GM10248 (cell line): ENCODE results near the gene PRSS33.

ENCODE experiments used
- CTCF ChIA-PET: fragments of 300-600 bp; sonication (Branson Sonifier 250); formaldehyde crosslinking; extraction: SDS; loops from one replicate; lab custom pipeline; 2021; ENCODE audit warnings: antibody characterized with exemption; lab: Yijun Ruan, JAX
- POLR2A ChIA-PET: fragments of 350-650 bp; sonication (Branson Sonifier 250); formaldehyde crosslinking; extraction: SDS; loops from one replicate; lab custom pipeline; 2020; ENCODE audit warnings: antibody characterized with exemption; lab: Yijun Ruan, JAX
- DNase-seq: peaks from one replicate; pipeline ENCODE4 v3.0.0; 2012; ENCODE audit errors: extremely low spot score
- TF ChIP-seq, protein P1 (sequence below): IDR thresholded peaks from 2 replicates; pipeline ENCODE4 v1.5.1; 2012; ENCODE audit warnings: mild to moderate bottlenecking, low read depth; ENCODE audit errors: extremely low read depth, missing control alignments, control extremely low read depth

PRSS33 gene

DNA sequence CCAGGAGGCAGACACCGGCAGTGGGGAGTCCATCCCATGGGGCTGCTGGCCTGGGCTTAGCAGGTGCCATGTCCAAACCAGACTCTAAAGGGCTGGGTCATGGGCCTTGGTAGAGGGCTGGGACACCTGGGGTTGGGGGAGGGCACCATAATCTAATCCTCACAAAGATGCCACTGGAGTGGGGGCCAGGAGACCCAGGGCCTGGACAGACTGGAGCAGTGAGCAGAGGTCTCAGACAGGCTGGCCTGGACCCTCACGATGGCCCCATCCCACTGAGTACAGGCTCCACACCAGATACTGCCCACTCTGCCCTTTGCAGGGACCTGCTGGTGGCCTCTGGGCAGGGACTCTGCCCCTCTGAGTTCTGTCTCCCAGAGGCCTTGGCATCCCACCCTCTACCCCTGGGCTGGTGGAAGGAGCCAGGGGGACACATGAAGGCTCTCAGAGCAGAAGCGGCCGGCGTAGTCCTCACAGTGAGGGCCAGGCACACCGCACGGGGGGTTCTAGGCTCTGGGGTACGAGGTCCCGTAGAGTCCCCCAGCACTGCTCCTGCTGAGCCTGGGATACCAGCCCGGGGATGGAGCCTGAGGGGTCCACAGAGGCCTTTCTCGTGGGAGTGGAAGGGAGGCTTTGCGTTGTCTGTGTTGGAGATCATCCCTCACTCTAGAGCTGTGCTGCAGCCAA lies 44.9 kb downstream of the PRSS33 start:
- CTCF ChIA-PET: no interaction called here
- TF ChIP-seq, protein P1, sequence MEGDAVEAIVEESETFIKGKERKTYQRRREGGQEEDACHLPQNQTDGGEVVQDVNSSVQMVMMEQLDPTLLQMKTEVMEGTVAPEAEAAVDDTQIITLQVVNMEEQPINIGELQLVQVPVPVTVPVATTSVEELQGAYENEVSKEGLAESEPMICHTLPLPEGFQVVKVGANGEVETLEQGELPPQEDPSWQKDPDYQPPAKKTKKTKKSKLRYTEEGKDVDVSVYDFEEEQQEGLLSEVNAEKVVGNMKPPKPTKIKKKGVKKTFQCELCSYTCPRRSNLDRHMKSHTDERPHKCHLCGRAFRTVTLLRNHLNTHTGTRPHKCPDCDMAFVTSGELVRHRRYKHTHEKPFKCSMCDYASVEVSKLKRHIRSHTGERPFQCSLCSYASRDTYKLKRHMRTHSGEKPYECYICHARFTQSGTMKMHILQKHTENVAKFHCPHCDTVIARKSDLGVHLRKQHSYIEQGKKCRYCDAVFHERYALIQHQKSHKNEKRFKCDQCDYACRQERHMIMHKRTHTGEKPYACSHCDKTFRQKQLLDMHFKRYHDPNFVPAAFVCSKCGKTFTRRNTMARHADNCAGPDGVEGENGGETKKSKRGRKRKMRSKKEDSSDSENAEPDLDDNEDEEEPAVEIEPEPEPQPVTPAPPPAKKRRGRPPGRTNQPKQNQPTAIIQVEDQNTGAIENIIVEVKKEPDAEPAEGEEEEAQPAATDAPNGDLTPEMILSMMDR: no peak
- no peak for DNase-seq
- POLR2A ChIA-PET: interaction anchor here (0.6 to 1.1 kb wide), 3 partner anchors 26 to 286 kb away, joined by 3 read pairs; no protein-coding TSS in a partner anchor

DNA sequence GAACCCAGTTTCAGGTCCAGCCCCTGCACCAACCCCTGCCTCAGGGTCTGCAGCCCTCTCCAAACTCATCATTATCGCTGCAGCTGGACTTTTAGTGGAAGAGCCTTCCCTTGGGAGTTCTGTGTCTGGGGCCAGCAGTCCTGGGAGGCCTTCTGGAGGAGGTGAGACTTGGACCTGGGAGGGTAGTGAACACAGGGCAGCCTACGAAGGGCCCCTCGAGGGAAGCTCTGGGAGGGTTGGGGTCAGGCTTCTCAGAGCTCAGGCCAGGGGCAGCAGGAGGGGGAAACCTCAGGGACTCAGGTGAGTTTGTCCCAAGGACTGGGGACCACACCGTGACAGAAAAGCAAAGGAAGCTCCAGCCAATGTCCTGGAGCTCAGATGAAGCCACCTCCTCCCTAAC lies 46.2 kb downstream of the PRSS33 start:
- no peak for DNase-seq
- POLR2A ChIA-PET: interaction anchor here (0.8 to 1.4 kb wide), 4 partner anchors 11 to 28 kb away, joined by 3 to 4 read pairs (median 3); partner anchors contain the start of gene SRRM2
- CTCF ChIA-PET: interaction anchor here (1.0 to 1.2 kb wide), 3 partner anchors 9 to 127 kb away, joined by 3 to 4 read pairs (median 3); no protein-coding TSS in a partner anchor
- TF ChIP-seq, protein P1: no peak

DNA sequence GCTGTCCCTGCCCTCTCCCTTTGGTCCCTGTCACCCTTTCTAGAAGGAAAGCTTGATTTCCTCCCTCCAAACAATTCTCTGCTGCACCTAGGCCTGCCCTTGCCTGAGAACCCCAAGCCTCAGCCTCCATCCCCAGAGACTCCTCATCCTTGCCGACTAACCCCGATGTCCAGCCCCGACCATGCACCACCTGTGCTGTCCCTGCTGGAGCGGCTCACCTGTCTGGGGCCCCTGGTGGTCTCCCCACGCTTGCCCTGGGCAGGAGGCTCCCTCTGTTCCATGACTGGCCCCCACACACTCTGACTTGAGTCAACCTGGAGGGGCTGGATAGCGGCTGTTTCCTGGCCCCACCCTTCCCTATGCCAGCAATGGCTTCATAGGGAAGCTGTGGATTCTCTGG lies 46.9 kb downstream of the PRSS33 start:
- DNase-seq: no peak
- TF ChIP-seq, protein P1: no peak
- ChIA-PET POLR2A (interaction anchor here (0.8 to 1.4 kb wide), 3 partner anchors 11 to 16 kb away, joined by 3 to 4 read pairs (median 3); partner anchors contain the start of gene SRRM2), CTCF (interaction anchor here (1.0 to 1.2 kb wide), 2 partner anchors 22 to 128 kb away, joined by 3 to 4 read pairs; no protein-coding TSS in a partner anchor)

DNA sequence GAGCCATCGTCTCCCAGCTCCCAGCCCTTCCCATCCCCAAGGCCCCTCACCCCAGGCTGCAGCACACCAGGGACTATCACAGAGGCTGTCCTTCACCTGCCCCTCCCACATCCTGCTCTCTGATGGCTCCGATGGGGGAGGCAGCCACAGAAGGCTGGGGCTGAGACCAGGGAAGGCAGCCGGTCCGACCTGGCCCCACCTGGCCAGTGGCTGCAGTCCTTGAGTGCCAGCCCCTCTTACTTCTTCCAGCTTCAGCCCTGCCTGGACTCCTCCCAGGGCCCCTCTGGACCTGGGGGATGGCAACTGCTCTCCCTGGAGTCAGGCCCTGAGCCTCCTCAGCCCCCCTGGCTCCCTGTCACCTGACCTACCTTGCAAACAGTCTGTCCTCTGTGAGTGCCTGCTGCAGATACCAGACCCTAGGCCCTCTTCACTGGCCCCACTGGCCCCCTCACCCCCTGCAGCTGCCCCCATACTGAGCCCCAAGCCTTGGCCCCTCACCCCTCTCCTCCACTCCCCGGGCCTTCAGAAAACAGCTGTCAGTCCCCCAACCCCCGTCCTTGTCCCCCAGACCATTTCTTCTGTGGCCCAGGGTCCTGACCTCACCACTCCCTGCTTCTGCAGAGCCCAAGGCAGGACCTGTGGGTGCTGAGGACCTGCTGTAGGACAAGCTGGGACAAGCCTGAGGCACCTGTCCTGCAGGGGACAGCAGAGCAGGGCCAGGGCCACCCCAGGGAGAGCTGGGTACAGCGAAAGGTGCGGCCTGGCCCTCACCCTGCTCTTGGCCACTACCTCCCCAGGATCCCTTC lies 47.5 kb downstream of the PRSS33 start:
- TF ChIP-seq, protein P1: no peak
- ChIA-PET POLR2A (interaction anchor here (0.8 to 0.9 kb wide), 2 partner anchors 12 to 17 kb away, joined by 3 read pairs; no protein-coding TSS in a partner anchor), CTCF (interaction anchor here (0.9 to 1.2 kb wide), 2 partner anchors 129 to 239 kb away, joined by 3 to 4 read pairs; no protein-coding TSS in a partner anchor)
- DNase-seq: no peak

DNA sequence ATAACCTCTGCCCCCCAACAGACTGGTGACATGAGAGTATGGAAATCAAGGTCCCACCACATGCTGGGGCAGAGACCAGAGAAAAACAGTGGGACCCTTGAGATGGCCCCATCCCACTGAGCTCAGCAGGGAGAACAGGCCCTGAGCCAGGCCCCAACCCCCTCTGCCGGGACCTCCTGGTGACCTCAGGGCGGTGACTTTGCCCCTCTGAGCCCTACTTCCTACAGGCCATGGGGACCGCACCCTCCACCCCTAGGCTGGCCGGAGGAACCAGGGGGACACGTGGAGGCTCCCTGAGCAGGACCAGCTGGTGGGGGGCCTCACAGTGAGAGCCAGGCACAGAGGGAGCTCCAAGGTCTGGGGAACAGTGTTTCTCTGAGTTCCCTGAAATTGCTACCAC lies 48.7 kb downstream of the PRSS33 start:
- no peak for DNase-seq
- ChIA-PET POLR2A (no interaction called here), CTCF (interaction anchor here (0.9 to 1.0 kb wide), 2 partner anchors 47 to 237 kb away, joined by 3 read pairs; no protein-coding TSS in a partner anchor)
- TF ChIP-seq, protein P1: no peak

DNA sequence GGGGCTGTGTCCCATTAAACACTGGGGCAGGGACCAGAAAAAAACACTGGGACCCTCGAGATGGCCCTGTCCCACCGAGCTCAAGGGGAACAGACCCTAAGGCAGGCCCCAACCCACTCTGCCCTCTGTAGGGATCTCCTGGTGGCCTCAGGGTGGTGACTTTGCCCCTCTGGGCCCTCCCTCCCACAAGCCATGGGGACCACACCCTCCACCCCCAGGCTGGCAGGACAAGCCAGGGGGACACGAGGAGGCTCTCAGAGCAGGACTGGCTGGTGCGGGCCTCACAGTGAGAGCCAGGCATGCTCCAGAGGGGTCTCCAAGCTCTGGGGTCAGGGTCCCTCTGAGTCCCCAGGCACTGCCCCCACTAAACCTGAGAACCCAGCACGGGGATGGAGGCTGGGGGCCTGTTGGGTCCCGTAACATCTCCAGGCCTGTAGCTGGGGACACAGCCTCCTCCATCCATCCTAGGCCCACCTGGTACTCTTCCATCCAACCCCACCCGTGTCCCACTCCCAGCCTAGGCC lies 49.4 kb downstream of the PRSS33 start:
- ChIA-PET POLR2A (no interaction called here), CTCF (no interaction called here)
- DNase-seq: no peak
- TF ChIP-seq, protein P1: no peak
